Measurements from ENCODE around the gene CHD5. TPM values are rescaled to one million over a fixed set of nuclear protein-coding genes. Genes with fewer than 3 reads are reported as not detected.
A peak's percentile ranks its signal among the peaks of the same experiment; 100 is the strongest.

Gene CHD5
- total RNA-seq, 4 donors from 2014 or later = 0.14 to 1.6 (median 1.2) TPM

- intact Hi-C loops (cut with DNase I; ENCODE audit: low total_unique reads) (no loop called here), in situ Hi-C loops (cut with MboI; ENCODE audit: low pct_ligation_motif_present in 1 of 4, low pct_unique_long_range_greater_than_20kb in 1 of 4, low sequenced_read_pairs in 3 of 4) (no loop called here)
- TF ChIP-seq EP300 (IDR thresholded peaks at IDR 0.05; ENCODE audit: low read depth) = no peak
- 86% methylated on average over 13 of the region's 13 CpGs; no CpG with 5 or more reads in 1 of the 2 donors for WGBS, 2 donors (ENCODE audit: low coverage in 1 of 2)
- Histone ChIP-seq H3K4me3 (no peak overlapping the region), H3K4me1 (peaks cover 0 to 20% (median 0%) of the 10 kb centered on the region in 4 donors), H3K36me3 (no peaks in the 10 kb centered on the region), H3K27me3 (no peaks in the 10 kb centered on the region), H3K27ac (no peak overlapping the region), H3K9me3 (no peaks in the 10 kb centered on the region)
- no peak for DNase-seq
Observed at GRCh38 chr1:6086358-6086757, 93.8 kb downstream of the CHD5 start.

- Histone ChIP-seq H3K36me3 (no peaks in the 10 kb centered on the region), H3K27me3 (no peaks in the 10 kb centered on the region), H3K9me3 (no peaks in the 10 kb centered on the region), H3K4me1 (peaks cover 0 to 20% (median 0%) of the 10 kb centered on the region in 4 donors), H3K27ac (no peak overlapping the region), H3K4me3 (no peak overlapping the region)
- in situ Hi-C loops (cut with MboI; ENCODE audit: low pct_ligation_motif_present in 1 of 4, low pct_unique_long_range_greater_than_20kb in 1 of 4, low sequenced_read_pairs in 3 of 4) = no loop called here
- no peak for DNase-seq
- WGBS, 2 donors (ENCODE audit: low coverage in 1 of 2) = 92% methylated on average over 7 of the region's 13 CpGs; no CpG with 5 or more reads in 1 of the 2 donors
- intact Hi-C loops (cut with DNase I; ENCODE audit: low total_unique reads) = no loop called here
- TF ChIP-seq CTCF (IDR thresholded peaks at IDR 0.05) = no peak
- TF ChIP-seq POLR2A (IDR thresholded peaks at IDR 0.05) = no peak
- no peak for TF ChIP-seq POLR2AphosphoS5 (IDR thresholded peaks at IDR 0.05)
- no peak for TF ChIP-seq EP300 (IDR thresholded peaks at IDR 0.05; ENCODE audit: low read depth)
Observed at GRCh38 chr1:6085666-6086065, 94.5 kb downstream of the CHD5 start.

- H3K4me1 ChIP-seq = peaks cover 0 to 20% (median 0%) of the 10 kb centered on the region in 4 donors
- H3K9me3 ChIP-seq = no peaks in the 10 kb centered on the region
- WGBS, 2 donors (ENCODE audit: low coverage in 1 of 2) = 92 to 93% methylated on average over 8 to 18 of the region's 18 CpGs
- intact Hi-C loops (cut with DNase I; ENCODE audit: low total_unique reads) (no loop called here), in situ Hi-C loops (cut with MboI; ENCODE audit: low pct_ligation_motif_present in 1 of 4, low pct_unique_long_range_greater_than_20kb in 1 of 4, low sequenced_read_pairs in 3 of 4) (no loop called here)
- no peak overlapping the region for H3K4me3 ChIP-seq
- H3K27ac ChIP-seq = no peak overlapping the region
- TF ChIP-seq POLR2AphosphoS5 (IDR thresholded peaks at IDR 0.05) (no peak), POLR2A (IDR thresholded peaks at IDR 0.05) (no peak), CTCF (IDR thresholded peaks at IDR 0.05) (no peak), EP300 (IDR thresholded peaks at IDR 0.05; ENCODE audit: low read depth) (no peak)
- no peaks in the 10 kb centered on the region for H3K27me3 ChIP-seq
- DNase-seq = no peak
- no peaks in the 10 kb centered on the region for H3K36me3 ChIP-seq
Observed at GRCh38 chr1:6084781-6085495, 95.2 kb downstream of the CHD5 start.

GRCh38 chr1:6083801-6084446 is 96.2 kb downstream of the CHD5 start:
- H3K27ac ChIP-seq = peak overlapping the region in 1 of 4 donors; percentile 34
- WGBS, 2 donors (ENCODE audit: low coverage in 1 of 2) = 50 to 78% methylated on average over 2 to 11 of the region's 12 CpGs
- H3K9me3 ChIP-seq = no peaks in the 10 kb centered on the region

More at GRCh38 chr1:6083801-6084446, 96.2 kb downstream of the CHD5 start:
- in situ Hi-C loops (cut with MboI; ENCODE audit: low pct_ligation_motif_present in 1 of 4, low pct_unique_long_range_greater_than_20kb in 1 of 4, low sequenced_read_pairs in 3 of 4) = no loop called here
- Histone ChIP-seq H3K27me3 (no peaks in the 10 kb centered on the region), H3K4me1 (peaks cover 0 to 20% (median 0%) of the 10 kb centered on the region in 4 donors), H3K36me3 (no peaks in the 10 kb centered on the region), H3K4me3 (no peak overlapping the region)
- intact Hi-C loops (cut with DNase I; ENCODE audit: low total_unique reads) = no loop called here
- TF ChIP-seq POLR2AphosphoS5 (IDR thresholded peaks at IDR 0.05) (no peak), EP300 (IDR thresholded peaks at IDR 0.05; ENCODE audit: low read depth) (no peak), POLR2A (IDR thresholded peaks at IDR 0.05) (no peak), CTCF (IDR thresholded peaks at IDR 0.05) (no peak)
- no peak for DNase-seq
